Activated CD4-positive, alpha-beta T cell treated with anti-CD3 and anti-CD28 coated beads, Interleukin-2, amount 10 ng/mL, durations not matched to agents 7 days and 5 days (primary cell): Measurements from ENCODE around the gene IL10RB. TPM values are rescaled to one million over a fixed set of nuclear protein-coding genes. Genes with fewer than 3 reads are reported as not detected.
"Not testable (repeated sequence)": the region's sequence is repeated elsewhere in the genome, so short reads cannot be mapped to it uniquely, and the experiment has no call there.

Experiments used
- CTCF ChIA-PET: fragments of 350-600 bp; sonication (Branson Sonifier 250); formaldehyde crosslinking; loops from one replicate; lab custom pipeline; 2021; ENCODE audit warnings: antibody characterized with exemption; lab: Charles Lee
- POLR2A ChIA-PET: fragments of 350-600 bp; sonication (Branson Sonifier 250); formaldehyde crosslinking; loops from one replicate; lab custom pipeline; 2021; ENCODE audit warnings: antibody characterized with exemption; lab: Charles Lee
- DNase-seq: peaks from one replicate; pipeline ENCODE4 v3.0.0-alpha.2; 2020
- H3K27ac Mint-ChIP-seq: one replicate; pipeline ENCODE4 v1.8.0; 2021; ENCODE audit warnings: mild to moderate bottlenecking, moderate library complexity, mixed read lengths
- H3K27me3 Mint-ChIP-seq: one replicate; pipeline ENCODE4 v1.8.0; 2021; ENCODE audit warnings: mixed read lengths
- H3K36me3 Mint-ChIP-seq: one replicate; pipeline ENCODE4 v1.8.0; 2021; ENCODE audit warnings: low read depth, mixed read lengths
- H3K4me1 Mint-ChIP-seq: one replicate; pipeline ENCODE4 v1.8.0; 2021; ENCODE audit warnings: mixed read lengths
- H3K4me3 Mint-ChIP-seq: one replicate; pipeline ENCODE4 v1.8.0; 2021; ENCODE audit warnings: mild to moderate bottlenecking, moderate library complexity, mixed read lengths
- H3K9me3 Mint-ChIP-seq: one replicate; pipeline ENCODE4 v1.8.0; 2021; ENCODE audit warnings: mixed read lengths
- total RNA-seq, 2 experiments: library from RNA; stranded (reverse); gene quantifications; one replicate each; pipeline ENCODE4 v1.2.3, GENCODE V29; 2021

The IL10RB gene
- 10 to 100 TPM; 41.0 to 42.9 TPM for total RNA-seq

GRCh38 chr21:33266050-33266788, at the start of gene IL10RB:
TSS of gene IL10RB (plus strand) at chr21:33266367. CDS start at chr21:33266466, 99 bp downstream.
- Mint-ChIP-seq H3K4me1 (peaks cover 66% of the 10 kb centered on the region), H3K36me3 (peaks cover 66% of the 10 kb centered on the region), H3K4me3 (peak within 1 kb of the TSS; percentile 99)

GRCh38 chr21:33217138-33217520, 49.0 kb upstream of the IL10RB start:
- Mint-ChIP-seq H3K27ac (no peak overlapping the region), H3K36me3 (peaks cover 45% of the 10 kb centered on the region), H3K4me1 (peaks cover 82% of the 10 kb centered on the region), H3K9me3 (peaks cover 40% of the 10 kb centered on the region), H3K27me3 (no peaks in the 10 kb centered on the region), H3K4me3 (no peak overlapping the region)
- POLR2A ChIA-PET = no interaction called here
- CTCF ChIA-PET = interaction anchor here (0.7 to 1.2 kb wide), 3 partner anchors 16 to 200 kb away, joined by 3 to 5 read pairs (median 3); no protein-coding TSS in a partner anchor
- DNase-seq = no peak

More at GRCh38 chr21:33266050-33266788, at the start of gene IL10RB:
- no peaks in the 10 kb centered on the region for H3K27me3 Mint-ChIP-seq
- POLR2A ChIA-PET = no interaction called here
- DNase-seq = peak; percentile 73
- CTCF ChIA-PET = interaction anchor here (0.5 to 1.2 kb wide), 3 partner anchors 11 to 34 kb away, joined by 3 read pairs; no protein-coding TSS in a partner anchor
- peak within 1 kb of the TSS; percentile 91 for H3K27ac Mint-ChIP-seq
- no peaks in the 10 kb centered on the region for H3K9me3 Mint-ChIP-seq

- DNase-seq = no peak
- H3K27ac Mint-ChIP-seq = peak overlapping the region; percentile 43
- peaks cover 61% of the 10 kb centered on the region for H3K4me1 Mint-ChIP-seq
- peaks cover 41% of the 10 kb centered on the region for H3K36me3 Mint-ChIP-seq
- ChIA-PET CTCF (interaction anchor here (1.0 to 1.2 kb wide), 3 partner anchors 13 to 19 kb away, joined by 3 to 6 read pairs (median 3); no protein-coding TSS in a partner anchor), POLR2A (no interaction called here)
- no peaks in the 10 kb centered on the region for H3K27me3 Mint-ChIP-seq
- peaks cover 34% of the 10 kb centered on the region for H3K9me3 Mint-ChIP-seq
- H3K4me3 Mint-ChIP-seq = no peak overlapping the region
These were observed 46.9 kb upstream of the IL10RB start for GRCh38 chr21:33219300-33219699.

GRCh38 chr21:33219954-33220353, 46.2 kb upstream of the IL10RB start:
- Mint-ChIP-seq H3K4me3 (no peak overlapping the region), H3K27me3 (peaks cover 3% of the 10 kb centered on the region), H3K36me3 (peaks cover 37% of the 10 kb centered on the region), H3K9me3 (peaks cover 34% of the 10 kb centered on the region), H3K4me1 (peaks cover 54% of the 10 kb centered on the region), H3K27ac (peak overlapping the region; percentile 43)
- ChIA-PET POLR2A (no interaction called here), CTCF (interaction anchor here (1.0 to 1.2 kb wide), 2 partner anchors 12 to 15 kb away, joined by 3 read pairs; no protein-coding TSS in a partner anchor)
- peak; percentile 23 for DNase-seq

- peaks cover 15% of the 10 kb centered on the region for H3K9me3 Mint-ChIP-seq
- H3K27ac Mint-ChIP-seq, POLR2A ChIA-PET, H3K4me3 Mint-ChIP-seq, H3K27me3 Mint-ChIP-seq, CTCF ChIA-PET, DNase-seq: not testable (repeated sequence)
- H3K36me3 Mint-ChIP-seq = peaks cover 21% of the 10 kb centered on the region
- peaks cover 18% of the 10 kb centered on the region for H3K4me1 Mint-ChIP-seq
These were observed 40.8 kb upstream of the IL10RB start for GRCh38 chr21:33225376-33225775.

GRCh38 chr21:33228455-33228854, 37.7 kb upstream of the IL10RB start:
- DNase-seq = no peak
- H3K27me3 Mint-ChIP-seq = peaks cover 3% of the 10 kb centered on the region
- CTCF ChIA-PET = no interaction called here
- peaks cover 32% of the 10 kb centered on the region for H3K4me1 Mint-ChIP-seq
- H3K9me3 Mint-ChIP-seq = no peaks in the 10 kb centered on the region
- peaks cover 22% of the 10 kb centered on the region for H3K36me3 Mint-ChIP-seq
- no peak overlapping the region for H3K4me3 Mint-ChIP-seq
- H3K27ac Mint-ChIP-seq = no peak overlapping the region
- POLR2A ChIA-PET = no interaction called here

GRCh38 chr21:33229099-33229783, 36.9 kb upstream of the IL10RB start:
- CTCF ChIA-PET = interaction anchor here (0.7 kb wide), 1 partner anchor 9 kb away, joined by 3 read pairs; no protein-coding TSS in a partner anchor
- peaks cover 3% of the 10 kb centered on the region for H3K27me3 Mint-ChIP-seq
- peak overlapping the region; percentile 72 for H3K4me3 Mint-ChIP-seq
- no peaks in the 10 kb centered on the region for H3K9me3 Mint-ChIP-seq
- peak overlapping the region; percentile 81 for H3K27ac Mint-ChIP-seq
- POLR2A ChIA-PET = no interaction called here
- H3K36me3 Mint-ChIP-seq = peaks cover 27% of the 10 kb centered on the region
- DNase-seq = no peak
- peaks cover 37% of the 10 kb centered on the region for H3K4me1 Mint-ChIP-seq

GRCh38 chr21:33229784-33230544, 36.2 kb upstream of the IL10RB start, which contains the start of gene IFNAR2:
TSS of gene IFNAR2 (plus strand) at chr21:33229938. CDS start at chr21:33241923, 11,985 bp downstream.
- Mint-ChIP-seq H3K36me3 (peaks cover 35% of the 10 kb centered on the region), H3K4me3 (peak within 1 kb of the TSS; percentile 83), H3K9me3 (no peaks in the 10 kb centered on the region), H3K27ac (peak within 1 kb of the TSS; percentile 90), H3K27me3 (no peaks in the 10 kb centered on the region), H3K4me1 (peaks cover 44% of the 10 kb centered on the region)
- DNase-seq = peak; percentile 62
- ChIA-PET POLR2A (no interaction called here), CTCF (interaction anchor here (0.5 to 0.7 kb wide), 2 partner anchors 9 to 311 kb away, joined by 3 to 4 read pairs; no protein-coding TSS in a partner anchor)

GRCh38 chr21:33230545-33231324, 35.4 kb upstream of the IL10RB start:
- H3K4me3 Mint-ChIP-seq = peak overlapping the region; percentile 83
- H3K9me3 Mint-ChIP-seq = no peaks in the 10 kb centered on the region
- peaks cover 45% of the 10 kb centered on the region for H3K4me1 Mint-ChIP-seq
- peaks cover 40% of the 10 kb centered on the region for H3K36me3 Mint-ChIP-seq
- ChIA-PET CTCF (interaction anchor here (0.5 to 1.5 kb wide), 3 partner anchors 20 to 310 kb away, joined by 3 to 4 read pairs (median 3); partner anchors contain the start of gene IFNAR1), POLR2A (no interaction called here)
- peak overlapping the region; percentile 90 for H3K27ac Mint-ChIP-seq
- peak; percentile 28 for DNase-seq
- no peaks in the 10 kb centered on the region for H3K27me3 Mint-ChIP-seq

- ChIA-PET POLR2A (no interaction called here), CTCF (interaction anchor here (0.8 to 2.4 kb wide), 4 partner anchors 11 to 93 kb away, joined by 3 to 7 read pairs (median 3); partner anchors contain the start of gene IFNAR1)
- Mint-ChIP-seq H3K4me1 (peaks cover 51% of the 10 kb centered on the region), H3K36me3 (peaks cover 43% of the 10 kb centered on the region), H3K4me3 (peak overlapping the region; percentile 83), H3K9me3 (no peaks in the 10 kb centered on the region), H3K27ac (peak overlapping the region; percentile 90), H3K27me3 (no peaks in the 10 kb centered on the region)
- peak; percentile 35 for DNase-seq
These were observed 34.6 kb upstream of the IL10RB start for GRCh38 chr21:33231526-33231925.

GRCh38 chr21:33232291-33233034, 33.7 kb upstream of the IL10RB start:
- Mint-ChIP-seq H3K27ac (peak overlapping the region; percentile 90), H3K36me3 (peaks cover 48% of the 10 kb centered on the region), H3K27me3 (no peaks in the 10 kb centered on the region), H3K4me1 (peaks cover 61% of the 10 kb centered on the region), H3K4me3 (peak overlapping the region; percentile 83), H3K9me3 (no peaks in the 10 kb centered on the region)
- ChIA-PET CTCF (interaction anchor here (0.8 to 2.4 kb wide), 5 partner anchors 12 to 92 kb away, joined by 3 to 7 read pairs (median 3); partner anchors contain the start of gene IFNAR1), POLR2A (no interaction called here)
- no peak for DNase-seq
